H1 (cell line): ENCODE measurements around the gene MXRA8. TPM values are rescaled to one million over a fixed set of nuclear protein-coding genes. Genes with fewer than 3 reads are reported as not detected.

Experiments
- CTCF ChIA-PET: fragments of 300-600 bp; sonication (Branson Sonifier 250); formaldehyde crosslinking; loops from one replicate; lab custom pipeline; 2021; ENCODE audit not compliant: partially characterized antibody; lab: Charles Lee
- POLR2A ChIA-PET: fragments of 300-600 bp; sonication (Branson Sonifier 250); formaldehyde crosslinking; loops from one replicate; lab custom pipeline; 2021; ENCODE audit warnings: inconsistent platforms; ENCODE audit not compliant: partially characterized antibody; lab: Charles Lee
- DNase-seq, 2 experiments: peaks; one replicate each; pipeline versions ENCODE4 v3.0.0 to v3.0.0-alpha.2; 2010 to 2022; ENCODE audit warnings: low spot score in 2 of 2, low read depth in 1 of 2, mixed read lengths in 1 of 2
- FAIRE-seq: peaks from 2 replicates; lab custom pipeline; 2011; peaks lifted over from hg19 to GRCh38; lab: Jason Lieb, UNC
- H2AFZ ChIP-seq: 2 replicates; pipeline ENCODE4 v1.8.1; 2012; ENCODE audit warnings: low read length, inconsistent platforms
- H2AK5ac ChIP-seq: 2 replicates; pipeline ENCODE4 v1.6.1; 2013; ENCODE audit warnings: low read depth, low read length
- H2BK120ac ChIP-seq: replicated peaks from 2 replicates; pipeline ENCODE3; 2013; ENCODE audit warnings: low read depth, low read length, inconsistent platforms
- H2BK12ac ChIP-seq: 2 replicates; pipeline ENCODE4 v1.6.1; 2013; ENCODE audit warnings: low read depth, low read length
- H2BK15ac ChIP-seq: 2 replicates; pipeline ENCODE4 v1.6.1; 2013; ENCODE audit warnings: low read length
- H2BK20ac ChIP-seq: 2 replicates; pipeline ENCODE4 v1.6.1; 2013; ENCODE audit warnings: low read length
- H2BK5ac ChIP-seq: 2 replicates; pipeline ENCODE4 v1.6.1; 2013; ENCODE audit warnings: low read depth, low read length
- H3K14ac ChIP-seq: 2 replicates; pipeline ENCODE4 v1.6.1; 2013; ENCODE audit warnings: inconsistent platforms; ENCODE audit not compliant: insufficient read length
- H3K18ac ChIP-seq: 2 replicates; pipeline ENCODE4 v1.6.1; 2013; ENCODE audit warnings: low read length; ENCODE audit errors: extremely low read depth
- H3K23ac ChIP-seq: 2 replicates; pipeline ENCODE4 v1.6.1; 2013; ENCODE audit warnings: inconsistent platforms; ENCODE audit not compliant: insufficient read length
- H3K23me2 ChIP-seq: 2 replicates; pipeline ENCODE4 v1.6.1; 2013; ENCODE audit warnings: low read depth, low read length
- H3K27ac ChIP-seq: 2 replicates; pipeline ENCODE4 v1.6.1; 2011; ENCODE audit warnings: low read depth, low read length, inconsistent platforms
- H3K27me3 ChIP-seq, 4 experiments: replicated peaks in 1 of 4; 1 replicate in 1 of 4; 2 replicates in 3 of 4; pipeline versions ENCODE4 v1.6.1 to v1.8.1; 2011 to 2013; ENCODE audit warnings: low read length in 3 of 4, mild to moderate bottlenecking in 3 of 4, inconsistent platforms in 2 of 4, mixed read lengths in 2 of 4, moderate library complexity in 1 of 4; ENCODE audit not compliant: control insufficient read depth in 3 of 4, insufficient read depth in 3 of 4; ENCODE audit errors: extremely low read depth in 1 of 4
- H3K36me3 ChIP-seq, 4 experiments: 2 replicates each; pipeline versions ENCODE4 v1.6.1 to v1.8.1; 2011 to 2013; ENCODE audit warnings: mild to moderate bottlenecking in 4 of 4, low read length in 3 of 4, moderate library complexity in 2 of 4, control low read depth in 1 of 4, inconsistent platforms in 1 of 4; ENCODE audit not compliant: insufficient read depth in 4 of 4, control insufficient read depth in 2 of 4
- H3K4ac ChIP-seq: replicated peaks from 2 replicates; pipeline ENCODE3; 2013; ENCODE audit warnings: low read length, low read depth, mixed read lengths, inconsistent platforms; ENCODE audit not compliant: insufficient read length
- H3K4me1 ChIP-seq, 4 experiments: replicated peaks in 1 of 4; 1 replicate in 1 of 4; 2 replicates in 3 of 4; pipeline versions ENCODE4 v1.6.1 to v1.8.1; 2011 to 2013; ENCODE audit warnings: low read length in 3 of 4, inconsistent platforms in 2 of 4, mixed read lengths in 1 of 4; ENCODE audit not compliant: insufficient read depth in 4 of 4, control insufficient read depth in 3 of 4
- H3K4me2 ChIP-seq, 2 experiments: 2 replicates each; pipeline versions ENCODE4 v1.6.1 to v1.8.1; 2011 to 2013; ENCODE audit warnings: low read depth in 2 of 2, low read length in 2 of 2, control low read depth in 1 of 2, inconsistent platforms in 1 of 2, mild to moderate bottlenecking in 1 of 2; ENCODE audit not compliant: insufficient read depth in 1 of 2
- H3K4me3 ChIP-seq, 4 experiments: fragments of 200-600, 300-600 bp in 1 of 4; sonication (generic), shearing (Covaris generic), sonication (Bioruptor Twin) in 1 of 4; 2 replicates each; pipeline versions ENCODE4 v1.5.1 to v1.8.1; 2011 to 2016; ENCODE audit warnings: low read length in 4 of 4, low read depth in 3 of 4, control low read depth in 2 of 4, inconsistent platforms in 2 of 4, mild to moderate bottlenecking in 2 of 4, mixed read lengths in 1 of 4, moderate library complexity in 1 of 4; ENCODE audit not compliant: insufficient read depth in 2 of 4; ENCODE audit errors: extremely low read depth in 1 of 4
- H3K56ac ChIP-seq: replicated peaks from 2 replicates; pipeline ENCODE3; 2013; ENCODE audit warnings: low read depth, mild to moderate bottlenecking, mixed read lengths, low read length, inconsistent platforms; ENCODE audit not compliant: insufficient read length
- H3K79me1 ChIP-seq: 2 replicates; pipeline ENCODE4 v1.6.1; 2013; ENCODE audit warnings: low read depth, low read length, control low read depth
- H3K79me2 ChIP-seq, 2 experiments: 2 replicates each; pipeline versions ENCODE4 v1.6.1 to v1.8.1; 2012 to 2013; ENCODE audit warnings: low read length in 2 of 2, mild to moderate bottlenecking in 2 of 2, inconsistent platforms in 1 of 2; ENCODE audit not compliant: insufficient read depth in 2 of 2, control insufficient read depth in 1 of 2
- H3K9ac ChIP-seq, 4 experiments: replicated peaks in 1 of 4; 1 replicate in 1 of 4; 2 replicates in 3 of 4; pipeline versions ENCODE4 v1.6.1 to v1.8.1; 2011 to 2013; ENCODE audit warnings: low read depth in 3 of 4, low read length in 3 of 4, control low read depth in 2 of 4, mild to moderate bottlenecking in 2 of 4, moderate library complexity in 2 of 4, inconsistent platforms in 1 of 4; ENCODE audit errors: extremely low read depth in 1 of 4
- H3K9me3 ChIP-seq, 2 experiments: 2 replicates each; pipeline versions ENCODE4 v1.6.1 to v1.8.1; 2012 to 2013; ENCODE audit warnings: mild to moderate bottlenecking in 2 of 2, moderate library complexity in 2 of 2, control low read depth in 1 of 2, inconsistent platforms in 1 of 2, low read depth in 1 of 2, low read length in 1 of 2, mixed read lengths in 1 of 2; ENCODE audit not compliant: insufficient read depth in 2 of 2
- H4K20me1 ChIP-seq, 2 experiments: replicated peaks in 1 of 2; 2 replicates each; pipeline versions ENCODE3 to v1.8.1; 2011 to 2013; ENCODE audit warnings: inconsistent platforms in 2 of 2, low read length in 2 of 2, mild to moderate bottlenecking in 1 of 2; ENCODE audit not compliant: insufficient read depth in 2 of 2, control insufficient read depth in 1 of 2
- H4K5ac ChIP-seq: 2 replicates; pipeline ENCODE4 v1.6.1; 2013; ENCODE audit warnings: low read length, low read depth, mixed read lengths, inconsistent platforms; ENCODE audit not compliant: insufficient read length
- H4K8ac ChIP-seq: 2 replicates; pipeline ENCODE4 v1.8.0; 2013; ENCODE audit warnings: mild to moderate bottlenecking, moderate library complexity, low read length, inconsistent platforms; ENCODE audit not compliant: insufficient read depth; ENCODE audit errors: extremely low read depth
- H4K91ac ChIP-seq: replicated peaks from 2 replicates; pipeline ENCODE3; 2013; ENCODE audit warnings: low read length, mixed read lengths, inconsistent platforms; ENCODE audit not compliant: insufficient read length
- ASH2L ChIP-seq: fragments of 200-600, 300-600 bp; sonication (generic); IDR thresholded peaks from one replicate; pipeline ENCODE4 v1.7.1; 2017; ENCODE audit warnings: low read length
- BCL11A ChIP-seq, 2 experiments: IDR thresholded peaks; one replicate each; pipeline ENCODE4 v1.6.1; 2011; ENCODE audit warnings: low read depth in 2 of 2, low read length in 2 of 2, mild to moderate bottlenecking in 2 of 2
- GTF2F1 ChIP-seq: IDR thresholded peaks from 2 replicates; pipeline ENCODE4 v1.6.1; 2012; ENCODE audit warnings: low read depth, low read length, improper control_type of control experiment, borderline replicate concordance
- KDM4A ChIP-seq: IDR thresholded peaks from one replicate; pipeline ENCODE4 v1.7.1; 2012; ENCODE audit warnings: low read depth, mild to moderate bottlenecking, moderate library complexity, low read length, inconsistent platforms; ENCODE audit not compliant: severe bottlenecking
- KDM5A ChIP-seq: fragments of 200-600 bp; IDR thresholded peaks from 2 replicates; pipeline ENCODE4 v1.7.1; 2012; ENCODE audit warnings: mild to moderate bottlenecking, low read length, inconsistent platforms, mixed read lengths
- NRF1 ChIP-seq: IDR thresholded peaks from 2 replicates; pipeline ENCODE4 v1.6.1; 2011; ENCODE audit warnings: mild to moderate bottlenecking, low read depth, low read length, improper control_type of control experiment
- PHF8 ChIP-seq: fragments of 200-600 bp; sonication (generic); conservative IDR thresholded peaks from 2 replicates; pipeline ENCODE4 v1.7.1; 2012; ENCODE audit warnings: low read depth, mild to moderate bottlenecking, inconsistent platforms, low read length, moderate library complexity
- RAD21 ChIP-seq, 2 experiments: IDR thresholded peaks in 1 of 2; conservative IDR thresholded peaks in 1 of 2; 2 replicates each; pipeline ENCODE4 v1.6.1; 2011; ENCODE audit warnings: low read depth in 2 of 2, low read length in 2 of 2, improper control_type of control experiment in 1 of 2, inconsistent platforms in 1 of 2, mild to moderate bottlenecking in 1 of 2, moderate library complexity in 1 of 2
- RBBP5 ChIP-seq: IDR thresholded peaks from 2 replicates; pipeline ENCODE4 v1.7.1; 2012; ENCODE audit warnings: low read depth, mild to moderate bottlenecking, inconsistent platforms, low read length, moderate library complexity, borderline replicate concordance
- TEAD4 ChIP-seq: IDR thresholded peaks from 2 replicates; pipeline ENCODE4 v1.6.1; 2012; ENCODE audit warnings: low read depth, low read length, inconsistent platforms, mixed read lengths
- WGBS, 2 experiments: shearing (Covaris generic) in 1 of 2; methylation state at CpG; one replicate each; pipeline versions ENCODE4 v1.1.6 to v1.1.7; 2013 to 2015; ENCODE audit warnings: low lambda C conversion rate in 2 of 2, mixed read lengths in 2 of 2, inconsistent platforms in 1 of 2, low coverage in 1 of 2, missing lambda C conversion rate in 1 of 2; ENCODE audit not compliant: insufficient replicate concordance in 2 of 2, insufficient coverage in 1 of 2, insufficient read length in 1 of 2; ENCODE audit errors: extremely low coverage in 1 of 2, missing lambda C conversion rate in 1 of 2; 5-methylcytosine and 5-hydroxymethylcytosine counted together
- polyA plus RNA-seq, 7 experiments: library from polyadenylated mRNA; depleted of rRNA in 3 of 7; stranded (reverse) in 5 of 7; unstranded in 2 of 7; fragments of >200 nt in 5 of 7; fragments of 200-250 nt in 2 of 7; gene quantifications; 1 replicate in 5 of 7; 2 replicates in 1 of 7; 4 replicates in 1 of 7; pipeline versions ENCODE4 v1.2.1 to v1.2.3, GENCODE V29; 2011 to 2013; ENCODE audit warnings: missing spikeins in 2 of 7, mixed read lengths in 2 of 7
- total RNA-seq: library from RNA; stranded (reverse); fragmentation: NEBNext Ultra II Directional; extraction: Animal tissue kit (Norgen Biotek cat#: 25700); gene quantifications from 2 replicates; pipeline ENCODE4 v1.2.1, GENCODE V29; 2021
- TF ChIP-seq, protein P1 (sequence below): IDR thresholded peaks from 2 replicates; pipeline ENCODE4 v1.6.1; 2012; ENCODE audit warnings: inconsistent platforms

MXRA8 gene
- total and polyA plus RNA-seq, 2 of the 8 experiments (the other 6 are each of a cell fraction or from before 2014, with no cell fraction given) = 10.5 to 17.2 TPM

DNA sequence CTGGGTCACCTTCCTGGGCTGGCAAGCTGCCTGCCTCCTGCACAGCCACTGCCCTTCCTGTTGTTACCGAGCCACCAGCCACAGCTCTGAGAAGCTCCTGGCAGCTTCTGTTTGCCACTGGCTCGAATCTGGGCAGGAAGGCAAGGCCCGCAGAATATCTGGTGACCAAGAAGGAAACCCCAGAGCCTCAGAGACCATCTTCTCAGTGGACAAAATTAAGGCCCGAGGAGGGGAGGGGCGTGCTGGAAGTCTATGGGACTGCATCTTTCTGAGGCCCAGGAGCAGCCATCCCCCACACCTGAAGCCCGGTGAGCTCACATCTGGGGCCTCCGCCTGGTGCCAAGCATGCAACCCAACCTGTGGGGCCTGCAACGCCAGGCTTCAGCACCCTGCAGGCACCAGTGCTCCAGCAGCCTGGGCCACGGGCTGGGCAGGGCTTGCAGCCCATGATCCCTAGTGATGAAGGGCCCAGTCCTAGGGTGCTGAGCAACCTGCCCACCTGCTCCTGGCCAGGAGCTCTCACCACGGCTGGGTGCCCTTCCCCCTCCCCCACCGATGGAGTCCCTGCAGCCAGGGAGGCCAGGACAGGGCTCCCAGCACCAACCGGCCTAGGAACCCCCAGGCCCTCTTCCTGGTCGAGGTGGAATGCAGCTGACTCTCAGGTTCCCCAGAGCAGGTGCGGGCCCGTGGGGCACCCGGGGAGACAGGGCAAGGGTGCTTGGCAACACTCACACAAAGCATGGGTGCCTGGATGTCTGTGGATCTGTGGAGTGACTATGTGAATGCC, 32.9 kb downstream of the MXRA8 start:
- Histone ChIP-seq H4K8ac (peak overlapping the region; percentile 79), H3K56ac (peak overlapping the region; percentile 64), H4K5ac (no peak overlapping the region), H3K14ac (no peak overlapping the region), H3K4me1 (peaks cover 0 to 13% (median 3%) of the 10 kb centered on the region in 4 experiments; a peak in 5 of 7 replicates), H2BK5ac (no peak overlapping the region; the same call in 1 of the 2 replicates), H2AFZ (no peak overlapping the region), H4K20me1 (peaks cover 20 to 36% of the 10 kb centered on the region in 2 experiments), H3K79me1 (peaks cover 30% of the 10 kb centered on the region), H3K4ac (peak overlapping the region; percentile 69), H4K91ac (no peak overlapping the region), H3K4me3 (peak overlapping the region; percentile 60 to 100 (median 78)), H3K23ac (no peak overlapping the region), H3K36me3 (peaks cover 0 to 8% (median 1%) of the 10 kb centered on the region in 4 experiments; a peak in 3 of 8 replicates), H3K4me2 (peak overlapping the region; percentile 69 to 97)
- FAIRE-seq = no peak
- CTCF ChIA-PET = no interaction called here
- 83% methylated on average over 16 of the region's 16 CpGs; no CpG with 5 or more reads in 1 of the 2 experiments for WGBS, 2 experiments
- no peak for TF ChIP-seq ASH2L
- TF ChIP-seq, protein P1, sequence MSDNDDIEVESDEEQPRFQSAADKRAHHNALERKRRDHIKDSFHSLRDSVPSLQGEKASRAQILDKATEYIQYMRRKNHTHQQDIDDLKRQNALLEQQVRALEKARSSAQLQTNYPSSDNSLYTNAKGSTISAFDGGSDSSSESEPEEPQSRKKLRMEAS = no peak
- no peak for TF ChIP-seq TEAD4
- TF ChIP-seq PHF8 = no peak
- no peak for TF ChIP-seq BCL11A (IDR thresholded peaks at IDR 0.05; ENCODE audit: low read depth in 2 of 2, low read length in 2 of 2)
- TF ChIP-seq GTF2F1 = no peak
- TF ChIP-seq KDM5A = no peak
- no peak for TF ChIP-seq NRF1
- TF ChIP-seq RBBP5 = no peak
- no peak for TF ChIP-seq RAD21 (IDR thresholded peaks at IDR 0.05 in 1 of 2, conservative IDR thresholded peaks at IDR 0.05 in 1 of 2; ENCODE audit: low read depth in 2 of 2, low read length in 2 of 2)
- TF ChIP-seq KDM4A = no peak
- TF ChIP-seq, all 59 proteins: peak for 0
- POLR2A ChIA-PET = interaction anchor here (0.8 to 3.4 kb wide), 11 partner anchors 9 to 290 kb away, joined by 3 to 27 read pairs (median 4); partner anchors contain the start of gene MIB2
- DNase-seq = no peak
- Histone ChIP-seq H3K18ac (no peak overlapping the region), H3K79me2 (peaks cover 9 to 42% of the 10 kb centered on the region in 2 experiments; a peak in 3 of 4 replicates), H3K27ac (no peak overlapping the region; the same call in 1 of the 2 replicates), H2BK20ac (no peak overlapping the region), H2AK5ac (no peak overlapping the region; the same call in 1 of the 2 replicates), H3K27me3 (no peaks in the 10 kb centered on the region; a peak in 1 of 7 replicates), H2BK120ac (no peak overlapping the region), H3K9me3 (peaks cover 0 to 6% of the 10 kb centered on the region in 2 experiments; a peak in 2 of 4 replicates), H2BK15ac (no peak overlapping the region), H3K23me2 (peaks cover 9% of the 10 kb centered on the region), H2BK12ac (0 out of 2 replicates have a peak overlapping the region, but pooled peaks have one; percentile 9), H3K9ac (peak overlapping the region in 3 of 4 experiments; percentile 26 to 68 (median 57); a peak in 4 of 7 replicates)
